HG03175 (cell line): ENCODE data around the gene HMCN1.
"Not testable (repeated sequence)": the region's sequence is repeated elsewhere in the genome, so short reads cannot be mapped to it uniquely, and the experiment has no call there.

Experiments used
- ATAC-seq: cut with Tn5 transposase; IDR thresholded peaks from one replicate; pipeline ENCODE4 v1.9.1; 2021; ENCODE audit warnings: mild to moderate bottlenecking, moderate library complexity; ENCODE audit not compliant: unreplicated experiment

HMCN1 gene

DNA sequence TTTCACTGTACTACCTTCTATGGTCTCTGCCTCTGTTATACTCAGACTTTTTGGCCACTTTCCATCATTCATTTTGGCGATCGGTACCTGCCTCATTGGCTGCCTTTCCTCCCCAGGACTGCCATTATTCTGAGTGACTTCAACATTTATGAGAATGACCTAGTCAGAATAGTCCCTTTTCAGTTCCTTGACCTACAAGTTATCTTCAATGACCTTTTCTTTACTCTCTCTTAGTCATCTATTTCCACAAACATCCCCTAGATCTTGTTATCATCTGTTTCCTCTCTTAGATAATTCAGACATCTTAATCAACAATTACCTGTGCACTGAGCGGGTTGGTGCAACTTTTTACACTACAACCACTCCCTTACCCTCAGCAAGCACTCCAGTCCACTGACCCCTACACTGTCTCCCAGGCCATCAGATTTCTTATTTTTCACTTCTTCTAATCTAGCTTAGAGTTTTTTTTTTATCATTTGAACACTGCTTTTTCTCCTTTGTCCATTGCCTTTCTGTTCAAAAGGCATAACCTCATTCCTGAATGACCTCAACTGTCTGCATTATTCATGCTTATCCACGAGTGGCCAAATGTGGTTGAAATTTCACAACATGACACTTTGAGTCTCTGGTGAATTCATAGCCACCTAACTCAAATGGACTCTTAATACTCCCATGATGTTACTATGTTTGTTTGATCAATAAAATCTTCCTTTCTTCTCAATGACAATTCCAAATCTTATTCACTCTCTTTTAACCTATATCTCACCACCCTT, 112.7 kb downstream of the HMCN1 start:
- no peak for ATAC-seq

DNA sequence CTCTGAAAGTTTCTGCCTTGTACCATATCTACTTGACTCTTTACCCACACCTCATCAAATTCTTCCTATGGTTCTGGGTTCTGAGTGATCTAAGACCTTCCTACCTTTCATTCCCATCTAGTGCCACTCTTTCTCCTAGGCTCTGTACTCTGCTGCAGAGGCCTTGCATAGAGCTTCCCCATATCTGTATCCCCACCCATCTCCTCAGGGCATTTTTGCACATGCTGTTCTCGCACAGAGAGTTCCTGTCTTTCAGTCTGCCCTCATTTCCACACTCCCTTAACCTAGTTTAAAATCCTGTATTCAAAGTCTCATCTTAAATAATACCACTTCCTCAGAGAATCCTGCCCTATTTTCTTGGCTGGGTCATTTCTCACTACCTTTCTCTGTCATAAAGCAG, 114.8 kb downstream of the HMCN1 start:
- no peak for ATAC-seq

DNA sequence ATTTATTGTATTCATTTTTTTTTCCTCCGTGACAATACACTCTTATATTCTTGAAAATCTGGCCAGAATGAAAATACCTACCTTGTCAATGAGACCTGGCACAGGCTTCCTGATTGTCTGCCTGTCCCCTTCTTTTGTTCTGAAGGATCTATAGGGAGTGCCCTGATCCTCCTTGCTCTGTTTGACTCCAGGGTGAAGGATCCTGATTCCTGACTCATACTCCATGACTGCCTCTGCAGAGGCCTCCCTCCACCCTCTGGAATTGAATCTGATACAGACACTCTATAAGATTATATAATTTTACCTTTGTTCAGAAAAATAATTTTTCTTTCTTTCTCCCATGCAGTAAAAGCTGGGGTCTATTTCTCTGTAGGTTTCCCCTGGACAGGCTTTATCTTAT, 116.2 kb downstream of the HMCN1 start:
- ATAC-seq = no peak

DNA sequence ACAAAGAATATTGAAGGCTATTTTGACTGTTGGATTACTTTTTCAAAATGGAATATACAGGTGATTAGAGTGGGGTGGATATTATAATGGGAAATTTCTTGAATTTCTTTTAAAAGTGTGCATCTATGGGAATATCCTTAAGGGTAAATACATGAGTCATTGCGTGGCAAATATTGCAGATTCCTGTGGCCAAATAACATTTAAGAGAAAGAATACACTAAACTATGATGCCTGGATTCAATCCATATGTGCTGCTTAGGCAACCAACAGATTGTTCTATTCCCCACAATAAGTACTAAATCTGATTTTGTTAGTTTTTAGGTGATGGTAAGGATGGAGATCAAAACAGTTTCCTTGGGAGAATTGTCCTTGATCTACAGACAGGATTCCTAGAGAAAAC, 119.5 kb downstream of the HMCN1 start:
- ATAC-seq = no peak

DNA sequence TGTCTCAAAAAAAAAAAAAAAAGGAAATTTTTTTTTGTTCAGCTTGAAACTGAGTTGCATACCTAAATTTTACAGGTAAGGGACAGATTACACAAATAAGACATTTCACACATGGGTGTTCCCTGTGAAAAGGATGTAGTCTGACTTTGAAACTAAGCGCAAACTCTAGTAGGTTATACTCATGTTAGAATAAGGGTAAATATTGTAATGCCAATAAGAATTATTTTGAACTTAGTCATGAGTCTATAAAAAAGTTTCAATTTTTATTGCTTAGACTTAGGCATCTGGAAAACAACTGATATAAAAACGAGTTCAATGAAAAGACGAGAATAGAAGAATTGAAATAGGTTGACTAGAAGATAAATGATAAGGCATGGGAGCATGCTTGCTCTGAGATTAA, 122.3 kb downstream of the HMCN1 start:
- ATAC-seq = no peak

DNA sequence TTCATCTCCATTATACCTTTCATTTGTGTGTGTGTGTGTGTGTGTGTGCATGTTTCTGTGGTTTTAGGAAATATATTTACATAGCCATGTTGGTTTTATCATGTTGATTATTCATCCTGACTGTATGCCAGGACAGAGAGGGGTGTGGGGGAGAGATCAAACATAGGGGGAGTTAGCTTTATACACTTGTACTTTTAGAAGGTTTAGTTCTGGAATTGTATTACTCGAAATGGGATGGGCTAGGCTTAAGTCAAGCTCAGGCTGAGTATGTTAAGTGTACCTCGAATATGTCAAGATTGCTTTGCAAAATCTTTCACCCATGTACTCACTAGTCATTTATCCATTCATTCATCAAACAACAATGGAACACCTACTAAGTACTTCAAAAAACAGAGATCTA, 123.3 kb downstream of the HMCN1 start:
- no peak for ATAC-seq

DNA sequence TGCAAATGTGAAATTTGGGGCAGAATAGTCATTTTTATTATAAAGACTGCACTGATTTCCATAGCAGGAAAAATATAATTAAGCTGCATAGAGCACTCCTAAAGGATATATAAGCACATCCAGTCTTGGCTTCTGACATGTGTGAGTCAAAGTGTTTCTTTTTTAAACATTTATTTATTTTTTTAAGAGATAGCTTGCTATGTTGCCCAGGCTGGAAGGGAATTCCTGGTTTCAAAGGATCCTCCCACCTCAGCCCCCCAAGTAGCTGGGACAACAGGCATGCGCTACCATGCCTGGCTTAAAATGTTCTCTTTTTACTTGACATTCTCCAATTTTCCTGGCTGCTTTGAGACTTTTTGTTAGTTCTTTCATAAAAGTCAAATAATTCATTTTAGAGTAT, 126.1 kb downstream of the HMCN1 start:
- no peak for ATAC-seq

DNA sequence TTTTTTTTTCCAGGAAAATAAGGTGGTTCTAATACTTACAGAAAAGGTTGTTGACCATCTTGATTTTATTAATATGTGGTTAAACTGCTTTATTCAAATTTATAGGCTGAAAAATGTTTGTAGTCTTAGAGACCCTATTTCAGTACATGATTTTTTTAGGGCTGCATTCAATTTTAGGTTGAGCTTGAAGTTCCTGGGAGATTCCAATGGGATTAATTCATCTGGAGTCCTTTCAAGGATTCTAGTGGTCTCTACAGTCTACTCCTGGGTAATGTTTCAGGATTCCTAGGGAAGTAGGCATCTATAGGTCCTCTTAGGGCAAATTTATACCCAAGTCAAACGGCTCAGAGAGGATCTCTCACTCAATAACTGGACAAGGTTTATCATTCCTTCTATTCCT, 126.7 kb downstream of the HMCN1 start:
- ATAC-seq = no peak

DNA sequence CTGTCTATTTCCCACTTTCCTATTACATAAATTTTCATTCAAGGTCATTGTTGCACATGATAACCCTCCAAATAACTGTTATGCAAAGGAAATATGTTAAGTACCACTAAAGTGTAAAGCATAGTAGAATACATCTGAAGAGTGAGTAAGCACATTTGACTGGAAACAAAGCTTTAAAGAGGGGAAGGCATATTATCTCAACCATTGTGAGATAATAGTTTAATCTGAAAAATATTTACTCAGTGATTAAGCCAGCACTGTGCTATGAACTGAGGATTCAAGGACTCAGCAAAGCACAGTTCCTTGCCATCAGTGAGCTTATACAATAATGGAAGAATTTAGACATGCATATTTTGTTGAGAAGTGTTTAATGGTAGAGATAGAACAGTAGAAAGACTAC, 127.4 kb downstream of the HMCN1 start:
- ATAC-seq = no peak

DNA sequence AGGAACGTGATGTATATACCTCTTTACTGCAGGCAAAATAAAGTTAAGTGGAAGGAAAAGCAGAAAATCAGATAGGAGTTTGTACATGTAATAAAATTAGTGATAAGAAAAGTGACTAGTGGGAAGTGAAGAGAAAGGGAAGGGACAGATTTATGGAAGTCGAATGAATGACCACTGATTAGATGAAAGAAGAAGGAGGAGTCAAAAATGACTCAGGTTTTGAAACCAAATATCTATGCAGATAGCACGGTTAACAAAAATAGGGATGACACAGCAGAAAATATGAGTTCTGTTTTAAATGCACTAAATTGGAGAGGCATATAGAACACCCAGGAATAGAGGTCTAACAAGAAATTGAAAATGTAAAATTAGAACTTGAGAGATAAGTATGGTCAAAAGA, 128.0 kb downstream of the HMCN1 start:
- ATAC-seq = no peak

DNA sequence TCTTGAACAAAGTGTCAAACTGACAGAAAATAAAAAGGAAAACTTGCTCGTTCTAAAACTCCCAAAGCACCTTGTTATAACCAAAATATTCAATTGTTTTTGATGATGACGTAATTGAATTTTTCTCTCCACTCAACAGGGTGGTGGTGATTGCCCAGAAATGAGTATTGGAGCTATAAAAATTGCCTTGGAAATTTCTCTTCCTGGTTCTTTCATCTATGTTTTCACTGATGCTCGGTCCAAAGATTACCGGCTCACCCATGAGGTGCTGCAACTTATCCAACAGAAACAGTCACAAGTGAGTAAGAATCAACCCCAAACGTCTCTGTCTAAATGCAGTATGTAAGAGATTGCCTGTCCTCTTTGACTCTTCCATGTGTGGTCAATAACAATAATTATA, 130.1 kb downstream of the HMCN1 start:
- no peak for ATAC-seq

DNA sequence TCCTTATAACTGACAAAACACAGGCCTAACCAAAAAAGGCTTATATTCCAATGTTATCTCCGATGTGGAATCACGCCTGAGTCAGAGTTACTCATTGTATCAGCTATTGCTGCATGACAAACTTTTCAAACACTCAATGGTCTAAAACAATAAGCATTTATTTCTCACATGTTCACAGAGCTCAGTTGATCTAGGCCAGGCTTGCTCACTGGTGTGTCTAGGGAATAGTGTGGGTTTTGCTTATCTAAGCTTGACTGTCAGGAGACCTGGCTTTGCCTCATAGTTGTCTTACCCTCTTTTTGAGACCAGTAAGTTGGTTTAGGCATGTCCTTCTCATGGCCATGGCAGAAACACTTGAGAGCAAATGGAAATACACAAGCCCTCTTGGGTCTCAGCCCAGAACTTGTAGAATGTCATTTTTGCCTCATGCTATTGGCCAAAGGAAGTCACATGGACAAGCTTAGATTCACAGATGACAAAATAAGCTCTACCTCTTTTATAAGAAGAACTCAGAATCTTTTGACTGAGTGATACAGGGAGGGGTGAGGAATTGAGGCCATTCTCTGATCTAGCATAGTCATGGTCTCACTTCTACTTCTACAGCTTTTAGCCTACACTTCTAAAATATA, 130.8 kb downstream of the HMCN1 start:
- ATAC-seq = no peak

DNA sequence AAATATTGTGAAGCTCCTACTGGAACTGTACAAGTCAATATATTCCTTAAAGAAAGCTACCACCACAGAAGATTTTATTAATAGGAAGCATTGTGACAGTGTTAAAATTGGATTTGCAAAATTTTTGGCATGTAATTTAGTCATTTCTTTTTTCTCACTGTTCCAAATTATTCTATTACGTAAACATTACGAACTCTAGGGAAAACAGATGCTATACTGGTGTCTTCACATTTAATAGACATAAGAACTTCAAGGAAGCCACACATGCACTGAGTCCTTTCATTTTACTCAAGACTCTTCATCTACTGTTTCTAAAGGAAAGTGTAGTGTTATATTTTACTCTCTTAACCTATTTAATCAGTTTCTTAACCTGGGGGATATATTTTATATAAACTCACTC, 135.4 kb downstream of the HMCN1 start:
- ATAC-seq = no peak

DNA sequence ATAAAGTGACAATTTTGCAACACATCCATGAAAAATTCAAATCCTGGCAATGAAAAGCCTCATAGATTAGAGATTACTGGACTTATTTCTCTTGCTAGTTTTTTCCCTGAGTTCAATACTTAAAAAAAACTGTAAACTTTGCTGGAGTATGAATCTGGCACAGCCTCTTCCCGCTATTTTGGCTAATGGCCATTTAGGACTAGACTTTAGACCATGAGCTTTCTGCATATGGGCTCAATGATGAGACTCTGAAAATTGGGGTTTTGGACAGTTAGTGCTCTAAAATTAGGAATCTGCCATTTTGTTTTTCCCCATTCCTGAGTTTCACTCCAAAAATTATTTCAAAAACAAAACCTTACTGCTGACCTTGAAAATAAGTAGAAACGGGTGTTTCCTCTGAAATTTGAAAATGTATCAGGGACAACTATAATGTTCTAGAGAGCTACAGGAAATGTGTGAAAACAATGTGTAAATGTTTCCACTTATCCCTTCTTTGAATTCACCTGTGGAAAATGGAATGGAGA, 137.5 kb downstream of the HMCN1 start:
- ATAC-seq = no peak

DNA sequence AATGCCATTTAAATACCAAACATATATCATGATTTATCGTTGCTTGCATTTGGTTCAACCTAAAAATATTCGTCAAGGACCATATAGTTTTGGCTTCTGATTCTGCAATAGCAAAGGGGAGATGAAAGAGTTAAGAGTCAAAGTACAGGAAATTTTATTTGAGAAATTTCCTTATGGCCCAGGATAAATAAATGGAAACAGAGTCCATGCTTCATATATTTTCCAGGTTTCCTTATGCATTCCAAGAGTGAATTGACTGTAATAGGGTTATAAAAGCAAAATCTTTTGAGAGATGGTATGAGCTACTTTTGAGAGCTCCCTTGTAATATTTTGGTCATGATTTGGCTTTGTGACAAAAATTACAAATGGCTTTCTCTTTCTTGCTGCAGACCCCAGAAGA, 140.1 kb downstream of the HMCN1 start:
- no peak for ATAC-seq

DNA sequence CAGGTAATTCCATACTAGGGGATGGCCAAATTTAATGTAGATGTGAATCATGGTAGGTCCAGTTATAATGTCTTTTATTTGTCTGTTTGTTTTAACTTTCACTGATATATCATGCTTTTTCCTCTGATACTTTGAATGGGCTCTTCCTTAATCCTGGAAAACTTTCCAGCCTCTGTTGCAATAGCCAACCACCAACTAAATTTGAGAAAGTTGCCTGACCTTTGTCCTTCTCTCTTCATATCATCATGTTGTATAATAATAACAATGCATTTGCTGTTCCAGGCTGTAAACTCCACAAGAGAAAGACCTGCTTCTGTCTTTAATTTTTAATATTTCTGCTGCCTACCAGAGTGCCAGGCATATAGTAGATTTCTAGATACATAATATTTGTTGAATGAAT, 146.1 kb downstream of the HMCN1 start:
- ATAC-seq = no peak

DNA sequence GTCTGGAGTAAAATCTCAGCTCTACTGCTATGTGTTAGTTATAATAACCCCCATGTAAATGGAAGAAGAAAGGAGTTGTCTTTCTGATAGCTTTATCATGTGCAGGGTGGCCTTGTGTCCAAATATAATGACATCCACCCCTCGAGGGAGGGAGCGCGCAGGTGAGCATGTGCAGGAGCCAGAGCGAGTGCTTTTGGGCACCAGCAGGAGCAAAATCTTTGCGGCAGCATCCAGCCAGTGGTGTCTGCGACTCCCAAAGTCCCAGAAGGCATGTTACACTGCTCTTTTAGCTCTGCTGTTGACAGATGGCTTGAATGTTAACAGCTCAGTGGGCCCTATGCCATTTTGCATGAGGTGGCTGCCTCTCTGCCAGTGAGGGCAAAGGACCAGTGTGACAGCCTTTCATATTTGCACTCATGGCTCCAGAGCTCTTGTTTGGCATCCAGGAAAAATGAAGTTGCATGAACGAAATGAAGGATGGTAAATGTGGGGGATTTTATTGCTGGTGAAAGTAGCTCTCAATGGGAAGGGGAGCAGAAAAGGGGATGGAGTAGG, 146.7 kb downstream of the HMCN1 start:
- ATAC-seq = no peak

DNA sequence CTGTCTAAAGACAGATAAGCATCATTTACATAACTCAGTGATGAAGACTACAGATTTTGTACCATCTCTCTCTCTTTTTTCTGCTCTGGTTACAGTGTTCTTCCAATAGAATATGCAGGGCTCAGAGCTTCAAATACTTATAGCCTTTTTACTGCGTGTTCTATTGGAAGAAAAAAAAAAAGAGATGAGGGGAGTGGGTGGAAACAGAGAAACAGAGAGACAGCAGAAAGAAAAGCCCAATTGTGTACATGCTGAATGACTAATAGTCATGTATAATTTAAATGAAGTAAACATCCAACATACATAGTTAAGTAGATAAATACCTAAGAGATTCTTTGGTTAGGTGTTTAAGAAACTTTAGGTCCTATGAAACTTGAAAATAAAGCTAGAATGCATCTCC, 151.9 kb downstream of the HMCN1 start:
- no peak for ATAC-seq

DNA sequence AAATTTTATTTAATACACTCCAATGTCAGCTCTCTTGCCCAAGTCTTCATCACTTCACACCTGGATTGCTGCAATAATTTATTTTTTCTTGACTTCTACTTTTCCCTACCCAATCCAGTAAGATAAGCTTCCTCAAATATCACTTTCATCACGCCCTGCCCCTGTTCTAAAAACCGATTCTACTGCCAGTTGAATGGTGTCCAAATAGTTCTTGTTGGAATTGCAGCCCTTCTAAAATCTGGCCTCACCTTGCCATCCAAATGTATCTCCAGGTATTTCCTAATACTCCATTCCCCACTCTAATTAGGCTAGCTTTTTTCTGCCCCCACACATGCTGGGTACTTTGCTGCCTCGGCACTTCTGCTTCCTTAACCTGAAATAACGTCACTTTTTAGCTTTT, 152.5 kb downstream of the HMCN1 start:
- no peak for ATAC-seq

DNA sequence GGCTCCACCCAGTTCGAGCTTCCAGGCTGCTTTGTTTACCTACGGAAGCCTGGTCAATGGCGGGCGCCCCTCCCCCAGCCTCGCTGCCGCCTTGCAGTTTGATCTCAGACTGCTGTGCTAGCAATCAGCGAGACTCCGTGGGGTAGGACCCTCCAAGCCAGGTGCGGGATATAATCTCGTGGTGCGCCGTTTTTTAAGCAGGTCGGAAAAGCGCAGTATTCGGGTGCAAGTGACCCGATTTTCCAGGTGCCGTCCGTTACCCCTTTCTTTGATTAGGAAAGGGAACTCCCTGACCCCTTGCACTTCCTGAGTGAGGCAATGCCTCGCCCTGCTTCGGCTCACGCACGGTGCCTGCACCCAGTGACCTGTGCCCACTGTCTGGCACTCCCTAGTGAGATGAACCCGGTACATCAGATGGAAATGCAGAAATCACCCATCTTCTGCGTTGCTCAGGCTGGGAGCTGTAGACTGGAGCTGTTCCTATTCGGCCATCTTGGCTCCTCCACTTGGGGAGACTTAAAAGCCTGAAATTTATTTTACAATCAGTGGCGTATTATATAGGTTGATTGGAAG, 158.7 kb downstream of the HMCN1 start:
- ATAC-seq = not testable (repeated sequence)

DNA sequence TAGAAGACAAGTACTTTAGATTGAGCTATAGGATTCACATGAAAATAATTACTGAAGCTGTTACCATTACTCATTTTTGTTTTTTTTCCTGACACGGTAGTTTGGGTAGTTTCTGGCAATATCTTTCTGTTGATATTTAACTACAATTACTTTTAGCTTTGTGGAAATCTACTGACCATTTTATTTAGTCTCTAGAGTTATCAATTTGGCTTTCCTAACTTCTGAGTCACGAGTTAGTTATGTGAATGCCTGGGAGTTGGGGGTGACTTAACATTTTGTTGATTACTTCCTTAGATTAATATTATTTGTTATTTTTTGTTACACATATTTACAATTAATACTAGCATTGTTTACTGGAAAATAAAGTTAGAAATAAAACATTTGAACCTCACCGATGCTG, 160.6 kb downstream of the HMCN1 start:
- ATAC-seq = no peak
